Vagina (tissue), 2 donors: ENCODE results near the gene USP47.

Source experiments
- POLR2AphosphoS5 ChIP-seq, 2 donors: sonication (generic); formaldehyde crosslinking; IDR thresholded peaks; one replicate each; pipeline ENCODE4 v1.9.0; 2017; ENCODE audit warnings: antibody characterized with exemption in 2 of 2, mild to moderate bottlenecking in 2 of 2, low read depth in 1 of 2; ENCODE audit not compliant: insufficient read depth in 1 of 2
- TF ChIP-seq, protein P1 (sequence below), 3 experiments: fragments of 450-650 bp in 2 of 3; fragments of 200-600 bp in 1 of 3; sonication (generic) in 1 of 3; IDR thresholded peaks; one replicate each; pipeline ENCODE4 v1.5.1; 2017 to 2019; ENCODE audit warnings: antibody characterized with exemption in 3 of 3, mild to moderate bottlenecking in 2 of 3, moderate library complexity in 2 of 3

DNA sequence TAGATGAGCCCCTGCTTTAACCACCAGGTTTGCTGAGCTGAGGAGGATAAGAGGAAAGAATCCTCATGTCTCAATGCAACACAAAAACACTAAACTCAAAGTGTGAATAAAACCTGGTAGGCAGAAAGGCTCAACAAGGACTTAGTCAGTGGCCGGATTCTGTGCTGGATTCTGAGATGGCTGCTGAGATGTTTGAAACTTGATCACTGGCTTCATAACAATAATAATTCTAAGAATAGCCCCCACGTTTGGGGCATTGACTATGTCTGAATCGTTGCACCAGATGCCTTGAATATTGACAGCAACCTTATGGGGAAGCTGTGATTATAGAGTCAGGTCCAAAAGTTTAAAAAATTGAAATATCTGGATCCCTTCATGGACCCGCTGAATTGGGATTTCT lies 162.0 kb downstream of the USP47 start:
- TF ChIP-seq, protein P1, sequence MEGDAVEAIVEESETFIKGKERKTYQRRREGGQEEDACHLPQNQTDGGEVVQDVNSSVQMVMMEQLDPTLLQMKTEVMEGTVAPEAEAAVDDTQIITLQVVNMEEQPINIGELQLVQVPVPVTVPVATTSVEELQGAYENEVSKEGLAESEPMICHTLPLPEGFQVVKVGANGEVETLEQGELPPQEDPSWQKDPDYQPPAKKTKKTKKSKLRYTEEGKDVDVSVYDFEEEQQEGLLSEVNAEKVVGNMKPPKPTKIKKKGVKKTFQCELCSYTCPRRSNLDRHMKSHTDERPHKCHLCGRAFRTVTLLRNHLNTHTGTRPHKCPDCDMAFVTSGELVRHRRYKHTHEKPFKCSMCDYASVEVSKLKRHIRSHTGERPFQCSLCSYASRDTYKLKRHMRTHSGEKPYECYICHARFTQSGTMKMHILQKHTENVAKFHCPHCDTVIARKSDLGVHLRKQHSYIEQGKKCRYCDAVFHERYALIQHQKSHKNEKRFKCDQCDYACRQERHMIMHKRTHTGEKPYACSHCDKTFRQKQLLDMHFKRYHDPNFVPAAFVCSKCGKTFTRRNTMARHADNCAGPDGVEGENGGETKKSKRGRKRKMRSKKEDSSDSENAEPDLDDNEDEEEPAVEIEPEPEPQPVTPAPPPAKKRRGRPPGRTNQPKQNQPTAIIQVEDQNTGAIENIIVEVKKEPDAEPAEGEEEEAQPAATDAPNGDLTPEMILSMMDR (IDR thresholded peaks at IDR 0.05), result no peak
- TF ChIP-seq POLR2AphosphoS5 (IDR thresholded peaks at IDR 0.05; ENCODE audit: insufficient read depth in 1 of 2, low read depth in 1 of 2), result no peak
